Urothelium cell line (cell line): Measurements from ENCODE around the gene LRFN2.
A peak's percentile ranks its signal among the peaks of the same experiment; 100 is the strongest.

Experiments used
- DNase-seq: peaks from one replicate; pipeline ENCODE4 v3.0.0; 2011; ENCODE audit warnings: low spot score, mixed read lengths
- FAIRE-seq: peaks from 2 replicates; lab custom pipeline; 2011; peaks lifted over from hg19 to GRCh38; lab: Jason Lieb, UNC

LRFN2 gene

DNA sequence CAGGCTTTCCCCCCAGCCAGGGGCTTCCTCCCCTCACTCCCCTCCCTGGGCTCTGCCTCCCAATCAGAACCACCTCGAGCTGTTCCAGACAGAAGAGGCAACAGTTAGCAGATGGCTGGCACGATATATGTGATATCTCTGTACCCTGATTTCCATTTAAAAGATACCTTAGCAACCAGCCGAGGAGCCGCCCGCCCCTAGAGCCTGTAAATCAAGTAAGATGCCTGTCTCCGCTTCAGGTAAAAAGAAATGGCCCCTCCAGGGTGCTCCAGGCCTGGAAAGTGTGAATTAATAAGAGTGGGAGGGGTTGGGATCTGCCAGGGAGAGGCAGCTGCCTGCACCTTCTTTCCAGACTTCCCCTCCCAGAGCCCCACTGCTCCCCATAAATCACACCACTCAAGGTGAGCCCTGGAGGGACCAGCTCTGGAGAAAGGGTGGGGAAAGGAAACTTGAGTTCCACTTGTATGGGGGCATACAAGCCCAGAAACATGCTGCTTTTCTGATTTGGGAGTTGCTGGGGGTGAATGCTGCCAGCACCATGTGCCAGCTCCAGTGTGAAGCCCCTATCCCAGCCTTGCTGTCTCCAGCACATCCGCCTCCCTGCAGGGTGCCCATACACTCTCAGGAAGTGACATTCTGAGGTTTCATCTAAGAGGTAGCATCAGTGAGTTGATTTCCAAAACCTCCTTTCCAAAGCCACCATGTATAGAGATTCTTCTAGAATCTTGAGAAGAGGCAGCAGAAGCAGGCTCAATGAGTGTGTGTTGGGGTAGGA lies 148.0 kb downstream of the LRFN2 start:
- DNase-seq (no peak), FAIRE-seq (no peak)

DNA sequence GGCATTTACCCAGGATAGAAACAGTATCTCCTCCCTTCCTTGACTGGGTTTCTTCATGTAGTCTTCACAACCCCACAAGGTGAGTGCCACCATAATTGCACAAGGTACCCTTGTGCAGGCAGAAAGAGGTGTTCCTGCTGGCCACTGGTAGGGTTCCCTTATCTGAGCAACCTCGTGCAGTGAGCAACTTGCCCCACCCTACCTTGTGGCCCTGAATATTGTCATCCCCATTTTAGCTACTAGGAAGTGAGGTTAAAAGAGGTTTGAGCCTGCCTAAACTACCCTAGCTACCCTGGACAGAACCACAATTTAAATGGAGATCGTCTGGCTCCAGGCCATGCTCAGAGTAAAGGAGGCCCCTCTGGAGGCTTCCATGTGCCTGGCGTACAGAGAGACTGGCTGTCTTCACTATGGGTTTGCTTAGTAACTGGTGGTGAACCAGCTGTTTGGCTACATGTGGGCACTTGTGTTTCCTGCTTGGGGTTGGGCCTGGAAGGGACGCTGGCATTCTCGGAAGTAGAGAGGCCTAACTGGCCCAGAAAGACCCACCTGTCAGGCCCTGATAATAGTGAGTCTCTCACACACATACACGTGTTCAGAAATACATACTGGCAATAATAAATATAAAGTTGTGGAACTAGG lies 148.8 kb downstream of the LRFN2 start:
- FAIRE-seq = no peak
- DNase-seq = no peak

DNA sequence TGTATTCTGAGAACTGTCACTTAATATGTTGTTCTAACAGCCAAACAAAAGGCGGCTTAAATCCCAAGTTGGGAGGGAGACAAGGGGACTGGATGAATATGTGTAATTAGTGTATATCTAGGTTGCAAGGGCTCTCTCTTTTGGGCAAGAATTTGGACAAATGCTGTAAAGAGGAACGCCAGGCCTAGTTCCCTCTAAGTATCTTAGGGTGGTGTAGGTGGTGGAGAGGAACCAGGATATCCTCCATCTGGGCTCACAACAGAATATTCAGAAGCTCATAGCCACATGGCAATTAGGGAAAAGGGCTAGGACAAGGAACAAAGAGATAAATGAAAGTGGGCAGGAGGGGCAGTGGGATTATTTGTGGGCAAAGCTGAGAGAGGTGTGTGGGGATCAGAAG lies 149.5 kb downstream of the LRFN2 start:
- FAIRE-seq (no peak), DNase-seq (no peak)

DNA sequence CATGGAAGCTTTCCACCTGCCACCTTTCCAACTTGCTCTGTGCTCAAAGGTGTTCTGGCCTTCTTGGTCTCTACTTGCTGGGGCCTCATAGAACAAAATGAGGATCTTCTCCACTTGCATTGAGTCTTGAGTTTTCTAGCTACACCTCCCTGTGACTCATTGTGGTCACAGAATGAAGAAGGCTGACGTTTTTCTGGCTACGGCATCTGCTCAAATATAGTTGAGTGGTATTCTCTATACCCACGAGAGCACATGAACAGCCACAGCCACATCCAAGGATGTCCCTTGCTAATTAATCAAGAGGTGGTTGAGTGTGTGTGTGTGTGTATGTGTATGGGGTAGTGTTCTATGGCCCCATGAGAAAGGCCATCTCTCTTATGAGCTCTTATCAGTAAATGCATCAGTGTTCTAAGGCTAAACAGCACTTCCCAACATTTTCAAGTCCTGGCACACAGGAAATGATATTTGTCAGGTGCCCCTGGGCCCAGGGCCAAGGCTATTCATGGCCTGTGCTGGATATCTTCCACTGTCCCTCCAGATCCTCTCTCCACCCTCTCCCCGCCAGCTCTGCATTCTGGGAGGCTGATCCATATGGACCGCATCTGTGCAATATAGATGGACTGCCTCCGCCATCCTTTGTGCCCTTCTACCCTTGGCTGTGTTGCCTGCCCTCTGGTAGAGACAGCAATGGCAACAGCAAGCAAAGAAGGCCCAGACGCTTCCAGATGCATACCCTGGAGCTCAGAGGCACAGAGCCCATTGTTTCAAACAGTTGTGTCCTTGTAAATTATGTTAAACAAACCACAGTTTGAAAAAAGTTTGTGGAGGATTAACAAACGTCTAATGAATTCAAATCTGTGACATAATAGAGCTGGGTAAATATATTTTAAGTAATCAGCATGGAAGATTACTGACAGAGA lies 150.2 kb downstream of the LRFN2 start:
- peak; percentile 40 for DNase-seq
- no peak for FAIRE-seq

DNA sequence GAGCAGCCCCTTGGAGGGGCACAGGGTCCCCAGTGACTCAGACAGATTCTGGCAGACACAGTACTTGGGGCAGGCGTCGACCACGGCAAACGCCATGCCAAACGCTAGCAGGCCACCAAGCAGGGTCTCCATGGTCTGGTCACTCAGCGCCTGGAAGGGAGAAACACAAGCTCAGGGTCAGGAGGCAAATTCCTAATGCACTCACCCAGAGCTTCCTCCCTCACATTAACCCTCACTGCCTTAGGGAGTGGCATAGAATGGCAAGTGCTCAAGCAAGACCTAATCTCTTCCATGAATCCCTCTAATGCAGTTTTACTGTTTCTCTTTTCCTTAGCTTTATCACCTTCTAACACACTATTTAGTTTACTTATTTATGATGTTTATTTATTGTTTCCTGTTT lies 154.2 kb downstream of the LRFN2 start:
- FAIRE-seq (no peak), DNase-seq (no peak)

DNA sequence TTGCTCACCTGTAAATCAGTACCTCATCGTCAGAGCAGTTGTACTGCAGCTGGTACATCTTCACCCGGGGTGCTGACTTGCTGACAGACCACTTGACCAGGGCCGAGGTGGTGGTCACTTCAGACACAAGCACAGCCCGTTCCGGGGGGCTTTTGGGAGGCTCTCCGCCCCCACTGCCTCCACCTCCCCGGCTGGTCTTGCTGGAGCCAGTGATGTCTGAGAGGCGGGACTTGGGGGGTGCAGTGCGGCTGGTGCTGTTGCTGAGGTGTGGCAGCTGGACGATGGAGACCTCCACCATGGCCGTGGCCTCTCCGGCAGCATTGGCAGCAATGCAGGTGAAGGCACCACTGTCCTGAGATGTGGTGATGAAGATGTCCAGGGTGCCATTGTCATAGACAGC lies 155.5 kb downstream of the LRFN2 start:
- no peak for FAIRE-seq
- no peak for DNase-seq

DNA sequence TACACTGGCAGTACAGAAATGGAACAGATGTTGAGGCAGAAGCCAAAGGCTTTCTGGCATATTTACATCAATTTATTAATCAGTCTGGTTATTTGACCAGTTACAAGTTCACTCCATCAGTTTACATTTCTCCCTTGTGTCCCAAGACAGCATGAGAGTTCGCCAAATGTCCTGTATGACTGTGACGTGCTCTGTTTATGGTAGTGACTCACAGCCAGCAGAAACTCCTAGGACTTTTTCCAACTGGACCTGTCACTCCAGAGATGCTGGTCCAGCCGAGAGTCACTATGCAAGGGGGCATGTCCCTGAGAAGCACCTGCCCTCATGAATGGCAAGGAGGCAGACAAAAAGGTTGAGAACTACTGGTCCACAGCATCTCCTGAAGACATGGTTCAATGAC lies 160.0 kb downstream of the LRFN2 start:
- FAIRE-seq (no peak), DNase-seq (no peak)

DNA sequence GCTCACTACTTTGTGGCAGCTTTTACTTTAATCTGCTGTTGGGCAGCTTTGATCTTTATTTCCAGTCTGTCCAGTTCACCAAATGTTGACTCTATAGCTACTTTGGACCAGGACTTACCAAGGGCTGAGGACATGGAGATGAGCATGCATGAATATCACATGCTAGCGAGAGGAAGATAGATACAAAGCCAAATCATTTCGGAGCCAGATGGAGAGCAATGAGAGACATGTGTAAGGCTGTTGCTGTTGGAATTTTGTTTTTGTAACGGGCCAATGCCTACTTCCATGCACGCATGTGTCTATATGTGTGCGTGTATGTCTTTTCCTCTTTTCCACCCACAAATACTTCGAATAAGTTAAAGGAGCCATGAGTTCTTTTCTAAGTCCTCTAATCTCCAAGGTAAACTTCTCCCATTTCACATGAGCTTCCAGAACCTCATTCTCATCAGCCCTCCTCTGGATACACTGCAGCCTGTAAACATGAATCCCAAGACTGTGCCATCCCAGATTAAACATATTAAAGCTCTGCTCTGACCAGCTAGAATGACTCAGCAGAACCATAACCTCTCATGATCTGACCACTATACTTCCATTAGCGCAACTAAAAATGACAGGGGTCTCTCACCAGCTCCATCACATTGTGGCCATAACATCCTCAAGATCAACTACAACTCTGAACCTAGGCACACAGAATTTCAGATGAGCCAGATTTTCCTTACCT lies 160.7 kb downstream of the LRFN2 start:
- DNase-seq (no peak), FAIRE-seq (no peak)

DNA sequence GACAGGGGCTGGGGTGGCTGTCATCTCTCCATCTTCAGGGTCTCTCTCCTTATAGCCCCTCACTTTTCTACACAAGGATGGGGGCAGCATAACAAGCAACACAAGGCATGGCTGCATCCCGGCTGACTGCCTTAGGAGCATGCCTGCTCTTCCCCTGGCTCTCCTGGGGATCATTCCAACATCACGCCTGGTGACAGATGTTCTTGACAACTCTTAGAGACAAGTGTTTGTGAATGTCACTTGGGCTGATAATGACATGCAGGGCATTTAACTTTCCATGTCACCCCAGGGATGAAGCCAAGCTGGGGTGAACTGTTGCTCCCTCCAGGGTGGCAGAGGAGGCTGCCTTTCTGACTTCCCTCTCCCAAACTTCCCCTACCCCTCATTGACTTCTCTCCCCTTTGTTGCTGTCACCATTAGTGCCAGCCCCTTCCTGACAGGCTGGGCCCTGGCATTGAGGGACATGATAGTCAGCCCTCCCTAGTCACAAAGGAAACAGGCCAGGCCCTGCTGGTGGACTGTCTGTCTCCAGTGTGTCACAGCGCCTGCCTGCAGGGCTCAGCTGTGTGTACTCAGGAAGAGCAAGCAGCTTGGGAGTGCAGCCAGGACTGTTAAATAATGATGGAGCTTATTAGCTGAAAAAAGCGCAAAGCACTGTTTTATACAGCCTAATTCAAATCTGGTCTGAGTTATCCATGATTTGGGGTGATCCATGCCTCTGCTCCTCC lies 161.8 kb downstream of the LRFN2 start:
- no peak for DNase-seq
- no peak for FAIRE-seq

DNA sequence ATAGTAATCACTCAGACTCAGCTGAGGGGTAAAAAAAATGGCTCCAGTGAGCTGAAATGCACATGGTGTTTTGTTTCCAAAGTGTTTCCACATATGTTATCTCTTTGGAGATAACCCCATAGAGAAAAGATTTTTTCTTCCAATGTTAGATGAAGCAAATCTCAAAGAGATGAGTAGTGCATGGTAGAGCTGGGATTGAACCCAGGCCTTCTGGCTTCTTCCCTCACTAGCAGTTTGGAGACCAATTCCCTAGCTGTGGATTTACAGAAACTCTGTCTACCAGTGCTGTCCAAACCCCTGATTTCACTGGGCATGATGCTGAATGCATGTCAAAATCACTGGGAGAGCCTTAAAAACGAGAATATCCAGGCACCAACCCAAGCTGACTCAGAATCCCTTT lies 165.1 kb downstream of the LRFN2 start:
- DNase-seq (no peak), FAIRE-seq (no peak)

DNA sequence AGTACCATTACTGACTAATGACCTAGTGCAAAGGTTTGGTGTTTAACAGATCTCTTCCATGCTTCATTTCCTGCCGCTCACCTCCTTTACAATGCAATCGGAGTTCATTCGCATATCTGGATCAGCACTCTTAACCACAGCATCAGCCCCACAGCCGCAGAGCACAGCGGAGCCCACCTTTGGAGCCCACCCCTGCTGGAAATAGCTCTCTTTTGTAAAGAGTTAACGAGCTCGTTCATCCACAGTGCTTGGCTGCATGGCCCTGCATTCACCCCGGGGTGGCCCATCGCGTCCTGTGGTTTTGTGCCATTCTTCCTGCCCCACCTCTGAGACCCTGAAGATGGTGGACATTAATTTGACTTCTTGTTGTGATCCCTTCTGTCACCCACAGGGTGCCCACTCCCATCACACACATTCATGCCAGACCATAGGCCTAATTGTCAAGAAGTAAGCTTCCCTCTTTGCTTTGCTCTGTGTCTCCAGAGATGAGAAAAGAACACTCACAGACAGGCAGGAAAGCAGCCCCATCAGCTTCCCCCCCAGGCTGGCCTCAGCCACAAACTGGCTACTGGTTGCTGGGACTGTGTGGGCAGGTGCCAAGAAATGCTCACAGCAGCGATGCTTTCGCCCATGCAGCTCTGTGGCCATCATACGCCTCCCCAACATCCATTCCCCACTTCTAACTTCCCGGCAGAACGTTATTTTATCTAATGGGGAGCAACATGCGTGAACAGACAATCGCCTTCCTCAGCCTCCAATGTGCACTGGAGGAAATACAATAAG lies 167.0 kb downstream of the LRFN2 start:
- FAIRE-seq = no peak

DNA sequence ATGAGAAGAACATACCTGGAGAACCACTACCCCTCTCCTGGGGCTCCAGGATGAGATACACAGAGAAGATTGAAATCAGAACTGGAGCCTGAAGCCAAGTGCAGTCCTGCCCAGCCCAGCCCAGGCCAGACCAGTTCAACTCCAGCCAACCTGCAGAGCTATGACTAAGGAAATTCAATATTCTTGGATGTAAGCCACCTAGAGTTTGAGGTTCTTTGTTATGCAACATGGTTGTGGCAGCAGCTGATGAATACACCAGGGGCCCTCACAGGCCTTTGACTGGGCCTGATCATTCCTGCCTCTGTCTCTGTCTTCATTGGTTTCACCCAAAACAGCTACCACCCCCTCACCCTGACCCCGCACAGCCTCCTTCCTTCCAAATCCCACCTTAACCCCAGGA lies 167.8 kb downstream of the LRFN2 start:
- DNase-seq = peak; percentile 17
- FAIRE-seq = no peak

More for the DNA sequence above, 167.0 kb downstream of the LRFN2 start:
- DNase-seq = no peak

DNA sequence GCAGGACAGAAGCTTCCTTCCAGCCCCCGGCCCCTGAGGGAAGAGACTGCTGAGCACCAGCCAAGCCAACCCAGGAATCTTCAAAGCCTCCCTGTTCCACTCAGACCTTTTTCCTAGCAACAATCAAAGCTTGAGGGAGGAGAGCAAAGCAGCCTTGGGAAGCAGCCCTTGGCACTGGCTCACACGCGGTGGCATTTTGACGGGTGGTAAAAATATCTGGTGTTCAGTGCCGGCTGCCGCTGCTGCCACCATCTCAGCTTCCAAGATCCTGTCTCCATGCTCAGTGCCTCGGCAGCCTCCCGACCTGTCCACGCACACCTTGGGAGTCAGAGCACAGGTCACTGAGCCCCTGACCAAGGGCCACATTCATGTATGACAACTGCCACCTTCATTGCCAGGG lies 170.1 kb downstream of the LRFN2 start:
- no peak for DNase-seq
- FAIRE-seq = no peak

DNA sequence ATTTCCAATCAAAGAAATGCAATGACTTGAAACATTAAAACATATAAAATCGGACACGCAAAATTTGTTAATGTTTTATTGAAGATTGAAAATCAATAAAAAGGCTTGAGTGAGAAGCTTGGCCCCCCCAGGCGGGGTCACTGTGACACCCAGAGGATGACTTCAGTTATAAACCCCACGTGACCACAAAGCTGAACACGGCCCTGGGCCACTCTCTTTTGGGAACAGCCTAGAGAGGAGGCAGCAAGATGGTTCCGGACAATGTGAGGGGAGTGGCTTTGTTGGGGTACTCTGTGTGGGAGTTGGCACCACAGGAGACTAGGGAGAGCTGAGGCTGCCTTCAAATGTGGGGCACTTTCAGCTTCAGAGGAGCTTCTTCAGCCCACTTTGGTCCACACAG lies 172.5 kb downstream of the LRFN2 start:
- FAIRE-seq = no peak

DNA sequence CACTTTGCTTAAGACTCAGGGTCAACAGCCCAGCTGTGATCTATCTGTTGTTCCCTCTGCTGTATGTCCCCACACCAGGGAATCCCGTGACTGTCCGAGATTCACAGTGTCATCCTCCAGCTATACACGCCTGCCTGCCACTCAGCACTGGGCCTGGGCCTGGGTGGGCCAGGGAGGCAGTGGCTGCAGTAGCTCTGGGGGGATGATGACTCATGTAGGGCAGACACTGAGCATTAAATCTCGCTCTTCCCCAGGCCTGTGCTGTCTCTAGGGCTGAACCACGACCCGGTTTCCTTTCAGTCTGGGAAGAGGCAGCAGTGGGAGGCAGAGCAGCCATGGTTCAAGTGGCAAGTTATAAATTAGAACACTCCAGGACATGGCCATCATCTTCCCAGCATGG lies 173.9 kb downstream of the LRFN2 start:
- DNase-seq = no peak

More for the DNA sequence above, 172.5 kb downstream of the LRFN2 start:
- no peak for DNase-seq

DNA sequence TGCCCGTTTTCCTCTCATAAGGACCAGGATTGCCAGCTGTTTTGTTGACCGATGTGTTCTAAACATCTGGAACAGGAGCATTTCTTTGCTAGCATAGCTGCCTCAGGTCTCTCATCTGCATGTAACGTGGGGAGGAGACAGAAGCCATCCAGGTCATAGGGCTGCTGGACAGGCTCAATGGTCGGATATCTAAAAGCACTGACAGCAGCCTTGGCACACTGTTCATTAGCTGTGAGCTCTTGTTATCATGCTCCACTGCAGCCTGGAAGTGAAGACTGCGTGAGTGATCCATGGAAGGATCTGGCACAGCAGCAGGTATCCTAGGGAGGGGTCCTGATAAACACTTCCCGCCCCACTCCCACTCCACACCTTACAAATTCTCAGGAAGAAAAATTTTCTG lies 175.3 kb downstream of the LRFN2 start:
- FAIRE-seq = no peak
- DNase-seq = no peak

More for the DNA sequence above, 173.9 kb downstream of the LRFN2 start:
- FAIRE-seq = no peak

DNA sequence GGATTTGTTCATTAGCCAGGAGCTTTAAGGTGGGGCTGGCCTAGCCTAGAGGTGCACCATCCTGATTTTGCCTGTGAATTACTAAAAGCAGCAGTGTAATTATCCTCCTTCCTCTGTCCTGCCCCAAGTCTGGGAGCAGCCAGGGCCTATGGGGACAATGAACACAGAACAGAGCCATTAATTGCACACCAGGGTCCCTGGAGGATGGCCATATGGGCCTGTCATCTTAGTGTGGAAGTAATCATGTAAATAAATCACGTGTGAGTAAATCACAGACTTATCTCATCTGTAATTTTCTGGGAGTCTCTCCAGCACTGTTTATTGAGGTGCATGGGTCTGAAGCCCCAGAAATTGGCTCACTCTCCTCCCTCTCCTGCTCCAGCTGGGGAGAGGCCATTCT lies 176.3 kb downstream of the LRFN2 start:
- FAIRE-seq (no peak), DNase-seq (no peak)

DNA sequence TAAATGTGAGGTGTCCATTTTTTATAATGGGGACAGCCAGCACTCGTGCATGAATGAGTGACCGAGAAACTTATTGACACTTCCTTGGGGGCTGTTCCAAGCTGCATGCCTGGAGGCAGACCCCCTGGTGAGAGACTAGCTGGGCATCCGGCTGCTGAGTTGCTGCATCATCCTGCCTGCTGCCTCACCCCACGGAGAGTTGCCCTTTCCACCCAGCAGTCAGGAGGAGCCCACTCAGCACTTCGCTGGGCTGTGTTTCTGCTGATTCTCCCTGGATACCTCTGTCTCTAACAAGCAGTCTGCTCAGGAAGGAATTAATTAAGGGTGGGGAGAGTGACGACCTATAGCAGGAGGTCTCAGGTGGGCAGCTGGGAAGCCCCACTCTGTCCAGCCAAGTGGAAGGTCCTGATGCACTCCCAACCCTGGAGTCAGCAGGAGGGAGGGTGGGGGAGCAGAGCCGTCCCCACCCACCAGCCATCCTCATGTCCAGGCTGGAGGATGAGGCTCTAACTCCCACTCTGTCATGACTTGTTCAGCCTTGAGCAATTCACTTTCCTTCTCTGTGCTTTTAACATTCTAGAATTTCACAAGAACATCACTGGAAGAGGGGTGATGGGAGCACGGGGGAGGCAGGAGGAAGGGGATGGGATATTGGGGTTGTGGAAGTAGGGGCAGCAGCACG lies 177.3 kb downstream of the LRFN2 start:
- DNase-seq (no peak), FAIRE-seq (no peak)
